ENCODE results near the gene BRD1.

The BRD1 gene

GRCh38 chr22:49735411-49735900, 92.2 kb downstream of the BRD1 start:
- no peak for DNase-seq (ENCODE audit: insufficient read length)
- no peak for TF ChIP-seq POLR2AphosphoS5 (IDR thresholded peaks at IDR 0.05; ENCODE audit: low read depth, low read length)
- TF ChIP-seq TAF1 (IDR thresholded peaks at IDR 0.05; ENCODE audit: borderline replicate concordance, low read depth, low read length), result no peak
- TF ChIP-seq POLR2A (IDR thresholded peaks at IDR 0.05; ENCODE audit: low read depth, low read length), result no peak
- FAIRE-seq, result no peak

- no peak for DNase-seq (ENCODE audit: insufficient read length)
- FAIRE-seq, result no peak
- TF ChIP-seq POLR2A (IDR thresholded peaks at IDR 0.05; ENCODE audit: low read depth, low read length) (no peak), POLR2AphosphoS5 (IDR thresholded peaks at IDR 0.05; ENCODE audit: low read depth, low read length) (no peak), TAF1 (IDR thresholded peaks at IDR 0.05; ENCODE audit: borderline replicate concordance, low read depth, low read length) (no peak)
These were observed 92.8 kb downstream of the BRD1 start for GRCh38 chr22:49734882-49735281.

GRCh38 chr22:49734390-49734789, 93.3 kb downstream of the BRD1 start:
- no peak for FAIRE-seq
- TF ChIP-seq POLR2AphosphoS5 (IDR thresholded peaks at IDR 0.05; ENCODE audit: low read depth, low read length) (no peak), TAF1 (IDR thresholded peaks at IDR 0.05; ENCODE audit: borderline replicate concordance, low read depth, low read length) (no peak), POLR2A (IDR thresholded peaks at IDR 0.05; ENCODE audit: low read depth, low read length) (no peak)

GRCh38 chr22:49733631-49734030, 94.0 kb downstream of the BRD1 start:
- TF ChIP-seq TAF1 (IDR thresholded peaks at IDR 0.05; ENCODE audit: borderline replicate concordance, low read depth, low read length) (no peak), POLR2A (IDR thresholded peaks at IDR 0.05; ENCODE audit: low read depth, low read length) (no peak)
- FAIRE-seq, result no peak
- no peak for DNase-seq (ENCODE audit: insufficient read length)

More at GRCh38 chr22:49734390-49734789, 93.3 kb downstream of the BRD1 start:
- DNase-seq (ENCODE audit: insufficient read length), result no peak

- FAIRE-seq, result no peak
- DNase-seq (ENCODE audit: insufficient read length), result no peak
- TF ChIP-seq POLR2A (IDR thresholded peaks at IDR 0.05; ENCODE audit: low read depth, low read length) (no peak), TAF1 (IDR thresholded peaks at IDR 0.05; ENCODE audit: borderline replicate concordance, low read depth, low read length) (no peak), POLR2AphosphoS5 (IDR thresholded peaks at IDR 0.05; ENCODE audit: low read depth, low read length) (no peak)
These were observed 97.0 kb downstream of the BRD1 start for GRCh38 chr22:49730656-49731055.

GRCh38 chr22:49728570-49729271, 99.0 kb downstream of the BRD1 start:
- FAIRE-seq (no peak), DNase-seq (ENCODE audit: insufficient read length) (no peak)
- no peak for TF ChIP-seq TAF1 (IDR thresholded peaks at IDR 0.05; ENCODE audit: borderline replicate concordance, low read depth, low read length)
- no peak for TF ChIP-seq POLR2A (IDR thresholded peaks at IDR 0.05; ENCODE audit: low read depth, low read length)
- no peak for TF ChIP-seq POLR2AphosphoS5 (IDR thresholded peaks at IDR 0.05; ENCODE audit: low read depth, low read length)

- no peak for TF ChIP-seq POLR2AphosphoS5 (IDR thresholded peaks at IDR 0.05; ENCODE audit: low read depth, low read length)
- no peak for TF ChIP-seq TAF1 (IDR thresholded peaks at IDR 0.05; ENCODE audit: borderline replicate concordance, low read depth, low read length)
- TF ChIP-seq POLR2A (IDR thresholded peaks at IDR 0.05; ENCODE audit: low read depth, low read length), result no peak
- FAIRE-seq (no peak), DNase-seq (ENCODE audit: insufficient read length) (no peak)
These were observed 99.6 kb downstream of the BRD1 start for GRCh38 chr22:49727881-49728569.

- no peak for DNase-seq (ENCODE audit: insufficient read length)
- no peak for TF ChIP-seq POLR2AphosphoS5 (IDR thresholded peaks at IDR 0.05; ENCODE audit: low read depth, low read length)
- TF ChIP-seq POLR2A (IDR thresholded peaks at IDR 0.05; ENCODE audit: low read depth, low read length), result no peak
- TF ChIP-seq TAF1 (IDR thresholded peaks at IDR 0.05; ENCODE audit: borderline replicate concordance, low read depth, low read length), result no peak
- FAIRE-seq, result no peak
These were observed 100.3 kb downstream of the BRD1 start for GRCh38 chr22:49727191-49727880.

- no peak for FAIRE-seq
These were observed 101.0 kb downstream of the BRD1 start for GRCh38 chr22:49726701-49727101.

GRCh38 chr22:49726022-49726681, 101.5 kb downstream of the BRD1 start:
- DNase-seq (ENCODE audit: insufficient read length) (no peak), FAIRE-seq (no peak)
- TF ChIP-seq POLR2AphosphoS5 (IDR thresholded peaks at IDR 0.05; ENCODE audit: low read depth, low read length) (no peak), TAF1 (IDR thresholded peaks at IDR 0.05; ENCODE audit: borderline replicate concordance, low read depth, low read length) (no peak), POLR2A (IDR thresholded peaks at IDR 0.05; ENCODE audit: low read depth, low read length) (no peak)

More at GRCh38 chr22:49726701-49727101, 101.0 kb downstream of the BRD1 start:
- DNase-seq (ENCODE audit: insufficient read length), result no peak
- TF ChIP-seq TAF1 (IDR thresholded peaks at IDR 0.05; ENCODE audit: borderline replicate concordance, low read depth, low read length), result no peak
- no peak for TF ChIP-seq POLR2AphosphoS5 (IDR thresholded peaks at IDR 0.05; ENCODE audit: low read depth, low read length)
- TF ChIP-seq POLR2A (IDR thresholded peaks at IDR 0.05; ENCODE audit: low read depth, low read length), result no peak

GRCh38 chr22:49725516-49725915, 102.2 kb downstream of the BRD1 start:
- DNase-seq (ENCODE audit: insufficient read length) (no peak), FAIRE-seq (no peak)

More at GRCh38 chr22:49725516-49725915, 102.2 kb downstream of the BRD1 start:
- TF ChIP-seq POLR2A (IDR thresholded peaks at IDR 0.05; ENCODE audit: low read depth, low read length), result no peak
- TF ChIP-seq POLR2AphosphoS5 (IDR thresholded peaks at IDR 0.05; ENCODE audit: low read depth, low read length), result no peak
- no peak for TF ChIP-seq TAF1 (IDR thresholded peaks at IDR 0.05; ENCODE audit: borderline replicate concordance, low read depth, low read length)

Data from GM12892 (cell line).